Progenitor cell of endocrine pancreas (in vitro differentiated cells): ENCODE data around the gene OR6B1. TPM values are rescaled to one million over a fixed set of nuclear protein-coding genes. Genes with fewer than 3 reads are reported as not detected.

Experiments
- DNase-seq: peaks from one replicate; pipeline ENCODE4 v3.0.0; 2021; ENCODE audit warnings: low spot score; ENCODE audit not compliant: unreplicated experiment
- H3K27ac Mint-ChIP-seq: 2 replicates; pipeline ENCODE4 v1.8.0; 2021; ENCODE audit warnings: mild to moderate bottlenecking, moderate library complexity, mixed read lengths
- H3K27me3 Mint-ChIP-seq: 2 replicates; pipeline ENCODE4 v1.8.0; 2021; ENCODE audit warnings: mixed read lengths
- H3K36me3 Mint-ChIP-seq: 2 replicates; pipeline ENCODE4 v1.8.0; 2022; ENCODE audit warnings: mixed read lengths; ENCODE audit not compliant: insufficient read depth
- H3K4me1 Mint-ChIP-seq: 2 replicates; pipeline ENCODE4 v1.8.0; 2021; ENCODE audit warnings: low read depth, mixed read lengths
- H3K4me3 Mint-ChIP-seq: 2 replicates; pipeline ENCODE4 v1.8.0; 2021; ENCODE audit warnings: low read depth, mild to moderate bottlenecking, moderate library complexity, mixed read lengths
- H3K9me3 Mint-ChIP-seq: 2 replicates; pipeline ENCODE4 v1.8.0; 2021; ENCODE audit warnings: low read depth, mixed read lengths
- CTCF ChIP-seq: fragments of 200-600 bp; sonication (generic); IDR thresholded peaks from one replicate; pipeline ENCODE4 v1.5.0; 2021; ENCODE audit warnings: antibody characterized with exemption, mild to moderate bottlenecking; ENCODE audit not compliant: unreplicated experiment
- total RNA-seq: library from RNA; stranded (reverse); gene quantifications from 2 replicates; pipeline ENCODE4 v1.2.1, GENCODE V29; 2021

OR6B1 gene
- total RNA-seq, 1 donor from 2014 or later, result not detected

DNA sequence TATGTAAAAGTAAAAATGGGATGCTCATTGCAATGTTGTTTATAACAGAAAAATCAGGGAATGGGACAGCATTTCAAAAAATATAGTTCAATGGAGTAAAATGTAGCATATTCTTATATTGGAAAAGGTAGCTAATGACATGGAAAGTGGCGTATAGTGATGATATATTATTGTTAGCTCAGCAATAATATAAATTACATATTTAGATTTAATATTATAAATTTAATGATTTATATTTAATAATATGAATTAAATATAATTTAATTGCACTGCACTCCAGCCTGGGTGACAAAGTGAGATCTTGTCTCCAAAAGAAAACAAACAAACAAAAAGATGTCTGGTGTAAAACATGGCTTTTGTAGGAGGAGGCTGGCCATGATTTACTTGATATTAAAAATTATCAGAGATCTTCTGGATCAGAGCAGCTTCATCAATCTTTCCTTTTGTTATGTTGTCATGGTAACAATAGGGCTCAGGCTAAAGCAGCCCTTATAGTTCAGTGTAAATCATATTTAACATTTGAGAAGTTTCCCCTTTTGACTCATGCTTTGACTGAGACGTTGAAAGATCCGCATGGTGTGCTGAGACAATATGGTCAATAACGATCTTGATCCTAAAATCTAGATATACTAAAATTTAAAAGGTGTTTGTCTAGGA, 23.2 kb downstream of the OR6B1 start:
- Mint-ChIP-seq H3K4me1 (no peaks in the 10 kb centered on the region), H3K27ac (no peak overlapping the region), H3K9me3 (no peaks in the 10 kb centered on the region), H3K4me3 (no peak overlapping the region), H3K36me3 (no peaks in the 10 kb centered on the region), H3K27me3 (no peaks in the 10 kb centered on the region)
- TF ChIP-seq CTCF, result no peak
- no peak for DNase-seq

DNA sequence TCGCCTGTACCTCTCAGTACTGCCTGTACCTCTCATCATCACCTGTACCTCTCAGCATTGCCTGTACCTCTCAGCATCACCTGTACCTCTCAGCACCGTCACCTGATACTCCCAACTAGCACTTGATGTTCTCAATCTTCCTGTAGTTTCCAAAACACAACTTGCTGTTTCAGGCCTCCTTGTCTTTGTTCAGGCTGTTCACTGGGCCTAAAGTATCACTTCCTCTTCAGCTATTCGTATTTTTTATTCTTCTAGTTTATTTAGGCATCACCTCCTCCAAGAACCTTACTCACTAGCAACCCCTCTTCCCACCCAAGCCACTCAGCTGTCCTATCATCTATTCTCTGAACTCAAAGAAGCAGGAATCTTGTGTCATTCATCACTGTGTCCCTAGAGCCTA, 24.1 kb downstream of the OR6B1 start:
- no peak for TF ChIP-seq CTCF
- no peaks in the 10 kb centered on the region for H3K9me3 Mint-ChIP-seq
- H3K27ac Mint-ChIP-seq, result no peak overlapping the region
- DNase-seq, result no peak
- no peak overlapping the region for H3K4me3 Mint-ChIP-seq
- H3K27me3 Mint-ChIP-seq, result no peaks in the 10 kb centered on the region
- H3K36me3 Mint-ChIP-seq, result no peaks in the 10 kb centered on the region
- no peaks in the 10 kb centered on the region for H3K4me1 Mint-ChIP-seq

DNA sequence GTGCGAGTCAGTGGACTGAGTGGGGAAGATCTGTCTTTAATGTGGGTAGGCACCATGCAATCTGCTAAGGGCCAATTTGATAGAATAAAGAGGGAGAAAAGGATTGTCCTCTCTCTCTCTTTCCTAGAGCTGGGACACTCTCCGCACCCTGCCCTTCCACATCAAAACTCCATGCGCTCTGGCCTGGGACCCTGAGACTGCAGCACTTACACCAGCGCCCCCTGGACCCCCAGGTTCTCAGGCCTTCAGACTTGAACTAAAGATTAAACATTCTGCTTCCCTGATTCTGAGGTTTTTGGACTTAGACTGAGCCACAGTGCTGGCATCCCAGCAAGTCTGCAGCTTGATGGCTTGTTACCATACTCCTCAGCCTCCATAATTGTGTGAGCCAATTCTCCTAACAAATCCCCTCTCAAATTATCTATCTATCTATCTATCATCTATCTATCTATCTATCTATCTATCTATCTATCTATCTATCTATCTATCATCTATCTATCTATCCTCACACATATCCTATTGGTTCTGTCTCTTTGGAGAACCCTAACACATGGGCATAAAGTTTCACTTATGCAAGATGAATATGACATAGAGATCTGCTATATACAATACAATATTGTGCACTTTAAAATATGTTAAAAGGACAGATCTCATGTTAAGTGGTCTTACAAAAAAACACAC, 26.2 kb downstream of the OR6B1 start:
- H3K9me3 Mint-ChIP-seq, result no peaks in the 10 kb centered on the region
- TF ChIP-seq CTCF, result no peak
- no peaks in the 10 kb centered on the region for H3K27me3 Mint-ChIP-seq
- H3K27ac Mint-ChIP-seq, result no peak overlapping the region
- H3K36me3 Mint-ChIP-seq, result no peaks in the 10 kb centered on the region
- no peak for DNase-seq
- no peak overlapping the region for H3K4me3 Mint-ChIP-seq
- H3K4me1 Mint-ChIP-seq, result no peaks in the 10 kb centered on the region

DNA sequence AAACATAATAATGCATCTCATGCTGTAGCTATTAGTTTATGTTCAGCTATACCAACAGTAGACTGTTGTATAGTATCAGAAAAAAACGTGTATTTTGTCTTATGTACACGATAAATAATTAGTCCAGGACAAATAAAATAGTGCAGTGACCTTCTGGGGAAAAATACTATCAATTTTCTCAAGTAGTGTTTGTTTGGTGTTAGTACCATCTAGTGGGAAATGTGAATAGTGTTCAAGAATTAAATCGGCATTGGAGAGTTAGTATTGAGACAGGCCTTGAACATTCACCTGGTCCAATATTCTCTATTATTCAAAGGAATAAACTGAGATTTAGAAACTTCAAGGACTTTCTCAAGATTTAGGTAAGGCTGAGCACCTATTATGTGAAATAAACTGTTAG, 26.9 kb downstream of the OR6B1 start:
- peak; percentile 69 for TF ChIP-seq CTCF
- Mint-ChIP-seq H3K27ac (no peak overlapping the region), H3K27me3 (no peaks in the 10 kb centered on the region), H3K4me1 (peaks cover 3% of the 10 kb centered on the region), H3K4me3 (no peak overlapping the region), H3K9me3 (no peaks in the 10 kb centered on the region), H3K36me3 (no peaks in the 10 kb centered on the region)
- no peak for DNase-seq

GRCh38 chr7:144027974-144028373, 27.9 kb downstream of the OR6B1 start:
- no peak for TF ChIP-seq CTCF
- Mint-ChIP-seq H3K4me3 (no peak overlapping the region), H3K4me1 (peaks cover 8% of the 10 kb centered on the region), H3K9me3 (no peaks in the 10 kb centered on the region), H3K27me3 (no peaks in the 10 kb centered on the region), H3K36me3 (no peaks in the 10 kb centered on the region), H3K27ac (no peak overlapping the region)
- no peak for DNase-seq
